ENCODE results near the gene MAP3K20. TPM values are rescaled to one million over a fixed set of nuclear protein-coding genes. Genes with fewer than 3 reads are reported as not detected.
"Not testable (repeated sequence)": the region's sequence is repeated elsewhere in the genome, so short reads cannot be mapped to it uniquely, and the experiment has no call there.

MAP3K20 gene
- total and polyA plus RNA-seq, 3 experiments from 2014 or later, result 1.9 to 14.1 (median 11.2) TPM

- no peak overlapping the region for H3K27ac ChIP-seq (ENCODE audit: low read depth, low read length)
- ChIA-PET POLR2A (no interaction called here), CTCF (no interaction called here)
- H3K36me3 ChIP-seq (ENCODE audit: insufficient read depth, low read length), result no peaks in the 10 kb centered on the region
- no peak overlapping the region for H3K27ac Mint-ChIP-seq
- H3K4me1 Mint-ChIP-seq, result peaks cover 5 to 8% (median 6%) of the 10 kb centered on the region in 3 donors
- no peaks in the 10 kb centered on the region for H3K9me3 Mint-ChIP-seq
- no peaks in the 10 kb centered on the region for H3K9me3 ChIP-seq (ENCODE audit: low read length)
- H3K36me3 Mint-ChIP-seq, result no peaks in the 10 kb centered on the region
- no peaks in the 10 kb centered on the region for H3K27me3 ChIP-seq (ENCODE audit: insufficient read depth, low read length, poor library complexity, severe bottlenecking)
- peaks cover 3% of the 10 kb centered on the region in 2 donors for H3K27me3 Mint-ChIP-seq
- no peak overlapping the region for H3K4me3 ChIP-seq (ENCODE audit: low read length)
- DNase-seq, result no peak
- no peaks in the 10 kb centered on the region for H3K4me1 ChIP-seq (ENCODE audit: insufficient read depth, low read length)
- no peak overlapping the region for H3K4me3 Mint-ChIP-seq
Observed at GRCh38 chr2:173290046-173290445, 214.4 kb downstream of the MAP3K20 start.

- no peaks in the 10 kb centered on the region for H3K36me3 ChIP-seq (ENCODE audit: insufficient read depth, low read length)
- no peak overlapping the region for H3K4me3 ChIP-seq (ENCODE audit: low read length)
- ChIA-PET POLR2A (no interaction called here), CTCF (no interaction called here)
- H3K9me3 ChIP-seq (ENCODE audit: low read length), result no peaks in the 10 kb centered on the region
- no peak overlapping the region for H3K27ac Mint-ChIP-seq
- peaks cover 3% of the 10 kb centered on the region in 2 donors for H3K27me3 Mint-ChIP-seq
- H3K4me3 Mint-ChIP-seq, result no peak overlapping the region
- no peak for DNase-seq
- no peaks in the 10 kb centered on the region for H3K9me3 Mint-ChIP-seq
- no peaks in the 10 kb centered on the region for H3K27me3 ChIP-seq (ENCODE audit: insufficient read depth, low read length, poor library complexity, severe bottlenecking)
- no peaks in the 10 kb centered on the region for H3K4me1 ChIP-seq (ENCODE audit: insufficient read depth, low read length)
- H3K4me1 Mint-ChIP-seq, result peaks cover 5 to 8% (median 6%) of the 10 kb centered on the region in 3 donors
- H3K27ac ChIP-seq (ENCODE audit: low read depth, low read length), result no peak overlapping the region
- no peaks in the 10 kb centered on the region for H3K36me3 Mint-ChIP-seq
Observed at GRCh38 chr2:173290518-173290917, 214.9 kb downstream of the MAP3K20 start.

GRCh38 chr2:173291412-173291811 lies 215.8 kb downstream of the MAP3K20 start:
- H3K36me3 Mint-ChIP-seq, result no peaks in the 10 kb centered on the region
- no peak overlapping the region for H3K4me3 Mint-ChIP-seq
- Histone ChIP-seq H3K9me3 (ENCODE audit: low read length) (no peaks in the 10 kb centered on the region), H3K27ac (ENCODE audit: low read depth, low read length) (no peak overlapping the region), H3K27me3 (ENCODE audit: insufficient read depth, low read length, poor library complexity, severe bottlenecking) (no peaks in the 10 kb centered on the region), H3K4me1 (ENCODE audit: insufficient read depth, low read length) (no peaks in the 10 kb centered on the region), H3K36me3 (ENCODE audit: insufficient read depth, low read length) (no peaks in the 10 kb centered on the region), H3K4me3 (ENCODE audit: low read length) (no peak overlapping the region)
- ChIA-PET POLR2A (no interaction called here), CTCF (no interaction called here)
- H3K9me3 Mint-ChIP-seq, result peaks cover 0 to 2% (median 0%) of the 10 kb centered on the region in 5 donors
- H3K27me3 Mint-ChIP-seq, result peaks cover 3 to 4% of the 10 kb centered on the region in 2 donors
- DNase-seq, result no peak
- no peak overlapping the region for H3K27ac Mint-ChIP-seq
- peaks cover 5 to 10% (median 5%) of the 10 kb centered on the region in 3 donors for H3K4me1 Mint-ChIP-seq

GRCh38 chr2:173296235-173296634 lies 220.6 kb downstream of the MAP3K20 start:
- H3K9me3 Mint-ChIP-seq, result peaks cover 9 to 31% (median 25%) of the 10 kb centered on the region in 5 donors
- no peak for DNase-seq
- peaks cover 3 to 10% of the 10 kb centered on the region in 2 donors for H3K27me3 Mint-ChIP-seq
- Histone ChIP-seq H3K9me3 (ENCODE audit: low read length) (peaks cover 7% of the 10 kb centered on the region), H3K36me3 (ENCODE audit: insufficient read depth, low read length) (no peaks in the 10 kb centered on the region), H3K4me1 (ENCODE audit: insufficient read depth, low read length) (no peaks in the 10 kb centered on the region), H3K4me3 (ENCODE audit: low read length) (no peak overlapping the region), H3K27ac (ENCODE audit: low read depth, low read length) (no peak overlapping the region), H3K27me3 (ENCODE audit: insufficient read depth, low read length, poor library complexity, severe bottlenecking) (no peaks in the 10 kb centered on the region)
- H3K36me3 Mint-ChIP-seq, result peaks cover 0 to 7% (median 0%) of the 10 kb centered on the region in 3 donors
- H3K4me1 Mint-ChIP-seq, result peaks cover 2 to 12% (median 4%) of the 10 kb centered on the region in 3 donors
- CTCF ChIA-PET, result no interaction called here
- no peak overlapping the region for H3K27ac Mint-ChIP-seq
- no peak overlapping the region for H3K4me3 Mint-ChIP-seq
- POLR2A ChIA-PET, result no interaction called here

- CTCF ChIA-PET, result no interaction called here
- Histone ChIP-seq H3K4me1 (ENCODE audit: insufficient read depth, low read length) (no peaks in the 10 kb centered on the region), H3K27me3 (ENCODE audit: insufficient read depth, low read length, poor library complexity, severe bottlenecking) (no peaks in the 10 kb centered on the region), H3K36me3 (ENCODE audit: insufficient read depth, low read length) (no peaks in the 10 kb centered on the region), H3K27ac (ENCODE audit: low read depth, low read length) (no peak overlapping the region), H3K4me3 (ENCODE audit: low read length) (no peak overlapping the region), H3K9me3 (ENCODE audit: low read length) (peaks cover 7% of the 10 kb centered on the region)
- Mint-ChIP-seq H3K9me3 (peaks cover 9 to 36% (median 27%) of the 10 kb centered on the region in 5 donors), H3K27me3 (peaks cover 8 to 14% of the 10 kb centered on the region in 2 donors), H3K4me1 (peaks cover 2 to 12% (median 4%) of the 10 kb centered on the region in 3 donors), H3K36me3 (peaks cover 0 to 7% (median 0%) of the 10 kb centered on the region in 3 donors), H3K27ac (no peak overlapping the region), H3K4me3 (no peak overlapping the region)
- POLR2A ChIA-PET, result no interaction called here
- DNase-seq, result no peak
Observed at GRCh38 chr2:173298536-173299097, 223.0 kb downstream of the MAP3K20 start.

- Histone ChIP-seq H3K27ac (ENCODE audit: low read depth, low read length) (no peak overlapping the region), H3K36me3 (ENCODE audit: insufficient read depth, low read length) (no peaks in the 10 kb centered on the region), H3K27me3 (ENCODE audit: insufficient read depth, low read length, poor library complexity, severe bottlenecking) (no peaks in the 10 kb centered on the region), H3K9me3 (ENCODE audit: low read length) (peaks cover 7% of the 10 kb centered on the region), H3K4me3 (ENCODE audit: low read length) (no peak overlapping the region), H3K4me1 (ENCODE audit: insufficient read depth, low read length) (no peaks in the 10 kb centered on the region)
- no peak for DNase-seq
- H3K4me3 Mint-ChIP-seq, result no peak overlapping the region
- ChIA-PET POLR2A (no interaction called here), CTCF (no interaction called here)
- H3K9me3 Mint-ChIP-seq, result peaks cover 9 to 36% (median 27%) of the 10 kb centered on the region in 5 donors
- peaks cover 8 to 14% of the 10 kb centered on the region in 2 donors for H3K27me3 Mint-ChIP-seq
- peaks cover 2 to 12% (median 4%) of the 10 kb centered on the region in 3 donors for H3K4me1 Mint-ChIP-seq
- no peak overlapping the region for H3K27ac Mint-ChIP-seq
- H3K36me3 Mint-ChIP-seq, result peaks cover 0 to 7% (median 0%) of the 10 kb centered on the region in 3 donors
Observed at GRCh38 chr2:173299764-173300163, 224.1 kb downstream of the MAP3K20 start.

- Mint-ChIP-seq H3K9me3 (peaks cover 9 to 36% (median 27%) of the 10 kb centered on the region in 5 donors), H3K27me3 (peaks cover 8 to 14% of the 10 kb centered on the region in 2 donors), H3K27ac (no peak overlapping the region), H3K36me3 (peaks cover 0 to 7% (median 0%) of the 10 kb centered on the region in 3 donors), H3K4me1 (peaks cover 2 to 12% (median 4%) of the 10 kb centered on the region in 3 donors), H3K4me3 (no peak overlapping the region)
- H3K36me3 ChIP-seq (ENCODE audit: insufficient read depth, low read length), result no peaks in the 10 kb centered on the region
- POLR2A ChIA-PET, result no interaction called here
- H3K4me1 ChIP-seq (ENCODE audit: insufficient read depth, low read length), result no peaks in the 10 kb centered on the region
- H3K9me3 ChIP-seq (ENCODE audit: low read length), result peaks cover 7% of the 10 kb centered on the region
- no peak overlapping the region for H3K27ac ChIP-seq (ENCODE audit: low read depth, low read length)
- DNase-seq, result no peak
- CTCF ChIA-PET, result no interaction called here
- H3K27me3 ChIP-seq (ENCODE audit: insufficient read depth, low read length, poor library complexity, severe bottlenecking), result no peaks in the 10 kb centered on the region
- no peak overlapping the region for H3K4me3 ChIP-seq (ENCODE audit: low read length)
Observed at GRCh38 chr2:173300458-173300857, 224.8 kb downstream of the MAP3K20 start.

GRCh38 chr2:173301549-173301948 lies 225.9 kb downstream of the MAP3K20 start:
- H3K9me3 ChIP-seq (ENCODE audit: low read length); H3K4me1 ChIP-seq (ENCODE audit: insufficient read depth, low read length); H3K4me1 Mint-ChIP-seq; H3K4me3 ChIP-seq (ENCODE audit: low read length); H3K27ac Mint-ChIP-seq; H3K27me3 ChIP-seq (ENCODE audit: insufficient read depth, low read length, poor library complexity, severe bottlenecking); H3K36me3 ChIP-seq (ENCODE audit: insufficient read depth, low read length); POLR2A ChIA-PET; H3K36me3 Mint-ChIP-seq; H3K27ac ChIP-seq (ENCODE audit: low read depth, low read length); DNase-seq; H3K4me3 Mint-ChIP-seq; CTCF ChIA-PET: not testable (repeated sequence)
- Mint-ChIP-seq H3K9me3 (peaks cover 9 to 33% (median 27%) of the 10 kb centered on the region in 5 donors), H3K27me3 (peaks cover 6 to 14% of the 10 kb centered on the region in 2 donors)
